ENCODE results near the gene IMMP2L.

DNA sequence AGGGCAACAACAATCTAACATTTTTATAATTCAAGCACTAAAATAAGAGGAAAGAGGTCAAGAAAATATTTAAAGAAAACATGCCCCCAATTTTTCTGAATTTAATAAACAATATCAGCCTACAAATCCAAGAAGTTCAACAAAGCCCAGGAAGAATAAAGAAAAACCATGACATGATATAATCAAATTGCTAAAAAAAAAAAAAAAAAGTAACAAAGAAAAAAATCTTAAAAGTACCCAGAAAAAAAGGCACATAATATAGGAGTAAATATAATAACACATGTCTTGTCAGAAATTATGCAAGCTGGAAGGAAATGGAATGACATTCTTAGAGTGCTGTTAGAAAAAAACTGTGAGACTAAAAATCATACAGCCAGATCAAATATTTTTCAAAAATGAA lies 151.4 kb downstream of the IMMP2L start:
- TF ChIP-seq, protein P1, sequence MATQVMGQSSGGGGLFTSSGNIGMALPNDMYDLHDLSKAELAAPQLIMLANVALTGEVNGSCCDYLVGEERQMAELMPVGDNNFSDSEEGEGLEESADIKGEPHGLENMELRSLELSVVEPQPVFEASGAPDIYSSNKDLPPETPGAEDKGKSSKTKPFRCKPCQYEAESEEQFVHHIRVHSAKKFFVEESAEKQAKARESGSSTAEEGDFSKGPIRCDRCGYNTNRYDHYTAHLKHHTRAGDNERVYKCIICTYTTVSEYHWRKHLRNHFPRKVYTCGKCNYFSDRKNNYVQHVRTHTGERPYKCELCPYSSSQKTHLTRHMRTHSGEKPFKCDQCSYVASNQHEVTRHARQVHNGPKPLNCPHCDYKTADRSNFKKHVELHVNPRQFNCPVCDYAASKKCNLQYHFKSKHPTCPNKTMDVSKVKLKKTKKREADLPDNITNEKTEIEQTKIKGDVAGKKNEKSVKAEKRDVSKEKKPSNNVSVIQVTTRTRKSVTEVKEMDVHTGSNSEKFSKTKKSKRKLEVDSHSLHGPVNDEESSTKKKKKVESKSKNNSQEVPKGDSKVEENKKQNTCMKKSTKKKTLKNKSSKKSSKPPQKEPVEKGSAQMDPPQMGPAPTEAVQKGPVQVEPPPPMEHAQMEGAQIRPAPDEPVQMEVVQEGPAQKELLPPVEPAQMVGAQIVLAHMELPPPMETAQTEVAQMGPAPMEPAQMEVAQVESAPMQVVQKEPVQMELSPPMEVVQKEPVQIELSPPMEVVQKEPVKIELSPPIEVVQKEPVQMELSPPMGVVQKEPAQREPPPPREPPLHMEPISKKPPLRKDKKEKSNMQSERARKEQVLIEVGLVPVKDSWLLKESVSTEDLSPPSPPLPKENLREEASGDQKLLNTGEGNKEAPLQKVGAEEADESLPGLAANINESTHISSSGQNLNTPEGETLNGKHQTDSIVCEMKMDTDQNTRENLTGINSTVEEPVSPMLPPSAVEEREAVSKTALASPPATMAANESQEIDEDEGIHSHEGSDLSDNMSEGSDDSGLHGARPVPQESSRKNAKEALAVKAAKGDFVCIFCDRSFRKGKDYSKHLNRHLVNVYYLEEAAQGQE (IDR thresholded peaks at IDR 0.05; ENCODE audit: insufficient read depth in 1 of 2, low read depth in 2 of 2, low read length in 2 of 2), result no peak
- TF ChIP-seq TAF1 (IDR thresholded peaks at IDR 0.05; ENCODE audit: borderline replicate concordance, insufficient read depth, low read length), result no peak
- no peak for TF ChIP-seq FOXP2 (optimal IDR thresholded peaks at IDR 0.05; ENCODE audit: borderline replicate concordance, extremely low read depth, extremely low read length, insufficient read depth)
